Karpas-422 (cell line): ENCODE results near the gene CROCC. TPM values are rescaled to one million over a fixed set of nuclear protein-coding genes. Genes with fewer than 3 reads are reported as not detected.

Source experiments
- DNase-seq: peaks from one replicate; pipeline ENCODE4 v3.0.0-alpha.2; 2015
- H2AFZ ChIP-seq: fragments of 200-600 bp; sonication (generic); 2 replicates; pipeline ENCODE4 v1.6.1; 2014; ENCODE audit warnings: antibody characterized with exemption, low read length, mixed read lengths
- H3K27ac ChIP-seq: fragments of 200-600 bp; sonication (generic); 2 replicates; pipeline ENCODE4 v1.5.1; 2014; ENCODE audit warnings: mild to moderate bottlenecking, low read length, moderate library complexity
- H3K27me3 ChIP-seq: fragments of 200-600 bp; sonication (generic); 2 replicates; pipeline ENCODE4 v1.6.1; 2014; ENCODE audit warnings: low read length, mixed read lengths
- H3K36me3 ChIP-seq: fragments of 200-600 bp; sonication (generic); 2 replicates; pipeline ENCODE4 v1.6.1; 2014; ENCODE audit warnings: low read length, mixed read lengths; ENCODE audit not compliant: insufficient read depth
- H3K4me1 ChIP-seq: fragments of 200-600 bp; sonication (generic); 2 replicates; pipeline ENCODE4 v1.6.1; 2014; ENCODE audit warnings: mild to moderate bottlenecking, low read length, mixed read lengths
- H3K4me2 ChIP-seq: fragments of 200-600 bp; sonication (generic); 2 replicates; pipeline ENCODE4 v1.6.1; 2014; ENCODE audit warnings: low read length, low read depth, mild to moderate bottlenecking; ENCODE audit not compliant: poor library complexity, severe bottlenecking
- H3K4me3 ChIP-seq: fragments of 200-600 bp; sonication (generic); 2 replicates; pipeline ENCODE4 v1.5.1; 2014; ENCODE audit warnings: mild to moderate bottlenecking, antibody characterized with exemption, low read length, mixed read lengths
- H3K79me2 ChIP-seq: fragments of 200-600 bp; sonication (generic); 2 replicates; pipeline ENCODE4 v1.6.1; 2014; ENCODE audit warnings: mild to moderate bottlenecking, low read length, mixed read lengths
- H3K9ac ChIP-seq: fragments of 200-600 bp; sonication (generic); 2 replicates; pipeline ENCODE4 v1.6.0; 2014; ENCODE audit warnings: low read length
- H3K9me2 ChIP-seq: fragments of 200-600 bp; sonication (generic), shearing (Covaris generic); replicated peaks from 2 replicates; pipeline ENCODE4 v1.6.0; 2014; ENCODE audit warnings: mild to moderate bottlenecking, low read length, moderate library complexity; ENCODE audit not compliant: insufficient read depth
- H3K9me3 ChIP-seq: fragments of 300-700, 200-600 bp; sonication (generic); 2 replicates; pipeline ENCODE4 v1.6.1; 2014; ENCODE audit warnings: low read length, mixed read lengths
- H4K20me1 ChIP-seq: fragments of 200-600 bp; sonication (generic); 2 replicates; pipeline ENCODE4 v1.6.1; 2014; ENCODE audit warnings: mild to moderate bottlenecking, antibody characterized with exemption, low read length, low read depth; ENCODE audit not compliant: insufficient read depth
- total RNA-seq: library from RNA; depleted of rRNA; stranded (reverse); fragments of >200 nt; shearing (Covaris generic); gene quantifications from 2 replicates; pipeline ENCODE4 v1.2.3, GENCODE V29; 2014; ENCODE audit warnings: low replicate concordance

The CROCC gene
- total RNA-seq, 1 experiment from 2014 or later = 12.1 TPM

GRCh38 chr1:17005365-17005740 is 83.6 kb downstream of the CROCC start:
- peaks cover 7% of the 10 kb centered on the region for H3K4me1 ChIP-seq
- no peaks in the 10 kb centered on the region for H3K9me2 ChIP-seq
- no peaks in the 10 kb centered on the region for H3K36me3 ChIP-seq
- DNase-seq = no peak
- no peak overlapping the region for H3K9ac ChIP-seq
- H4K20me1 ChIP-seq = peaks cover 8% of the 10 kb centered on the region; the same call in 1 of the 2 replicates
- H2AFZ ChIP-seq = no peak overlapping the region
- no peak overlapping the region for H3K27ac ChIP-seq
- H3K4me3 ChIP-seq = no peak overlapping the region
- no peaks in the 10 kb centered on the region for H3K79me2 ChIP-seq
- H3K27me3 ChIP-seq = no peaks in the 10 kb centered on the region
- no peak overlapping the region for H3K4me2 ChIP-seq
- no peaks in the 10 kb centered on the region for H3K9me3 ChIP-seq

GRCh38 chr1:17007121-17007520 is 85.4 kb downstream of the CROCC start:
- Histone ChIP-seq H3K27ac (no peak overlapping the region), H3K4me3 (no peak overlapping the region)

GRCh38 chr1:17008208-17008855 is 86.6 kb downstream of the CROCC start:
- Histone ChIP-seq H3K9me3 (no peaks in the 10 kb centered on the region), H3K79me2 (no peaks in the 10 kb centered on the region), H3K27ac (no peak overlapping the region), H3K4me2 (no peak overlapping the region), H3K4me1 (peaks cover 22% of the 10 kb centered on the region), H3K36me3 (no peaks in the 10 kb centered on the region), H3K9ac (no peak overlapping the region), H3K27me3 (no peaks in the 10 kb centered on the region), H4K20me1 (peaks cover 15% of the 10 kb centered on the region; the same call in 1 of the 2 replicates), H3K4me3 (no peak overlapping the region), H2AFZ (no peak overlapping the region), H3K9me2 (no peaks in the 10 kb centered on the region)
- no peak for DNase-seq

More at GRCh38 chr1:17007121-17007520, 85.4 kb downstream of the CROCC start:
- H3K9me3 ChIP-seq = no peaks in the 10 kb centered on the region
- H4K20me1 ChIP-seq = peaks cover 15% of the 10 kb centered on the region; the same call in 1 of the 2 replicates
- H3K36me3 ChIP-seq = no peaks in the 10 kb centered on the region
- no peak for DNase-seq
- H3K9me2 ChIP-seq = no peaks in the 10 kb centered on the region
- H3K79me2 ChIP-seq = no peaks in the 10 kb centered on the region
- H2AFZ ChIP-seq = no peak overlapping the region
- no peaks in the 10 kb centered on the region for H3K27me3 ChIP-seq
- H3K4me1 ChIP-seq = peaks cover 19% of the 10 kb centered on the region
- H3K9ac ChIP-seq = no peak overlapping the region
- no peak overlapping the region for H3K4me2 ChIP-seq

GRCh38 chr1:17009706-17010105 is 88.0 kb downstream of the CROCC start:
- H3K4me3 ChIP-seq = no peak overlapping the region
- no peak overlapping the region for H3K9ac ChIP-seq
- H4K20me1 ChIP-seq = peaks cover 15% of the 10 kb centered on the region; the same call in 1 of the 2 replicates
- DNase-seq = no peak
- H3K9me3 ChIP-seq = no peaks in the 10 kb centered on the region
- no peak overlapping the region for H3K4me2 ChIP-seq
- no peak overlapping the region for H2AFZ ChIP-seq
- H3K4me1 ChIP-seq = peaks cover 22% of the 10 kb centered on the region
- no peaks in the 10 kb centered on the region for H3K36me3 ChIP-seq
- H3K27me3 ChIP-seq = no peaks in the 10 kb centered on the region
- H3K9me2 ChIP-seq = no peaks in the 10 kb centered on the region
- H3K79me2 ChIP-seq = no peaks in the 10 kb centered on the region
- no peak overlapping the region for H3K27ac ChIP-seq

- DNase-seq = no peak
- peaks cover 15% of the 10 kb centered on the region; the same call in 1 of the 2 replicates for H4K20me1 ChIP-seq
- H3K9me3 ChIP-seq = no peaks in the 10 kb centered on the region
- H3K4me2 ChIP-seq = peak overlapping the region; percentile 92
- peak overlapping the region; percentile 90 for H2AFZ ChIP-seq
- H3K36me3 ChIP-seq = no peaks in the 10 kb centered on the region
- no peaks in the 10 kb centered on the region for H3K9me2 ChIP-seq
- peaks cover 22% of the 10 kb centered on the region for H3K4me1 ChIP-seq
- H3K9ac ChIP-seq = peak overlapping the region; percentile 78
- H3K27ac ChIP-seq = no peak overlapping the region
- no peaks in the 10 kb centered on the region for H3K79me2 ChIP-seq
- H3K27me3 ChIP-seq = no peaks in the 10 kb centered on the region
- peak overlapping the region; percentile 96 for H3K4me3 ChIP-seq
Observed at GRCh38 chr1:17011092-17011438, 89.3 kb downstream of the CROCC start.

GRCh38 chr1:17011439-17012307 is 89.9 kb downstream of the CROCC start, which contains the start of gene ATP13A2:
Gene ATP13A2, minus strand, starts transcription at chr1:17011928. Its CDS starts 190 bp downstream, at chr1:17011738.
- H3K27ac ChIP-seq = no peak within 1 kb of the TSS

GRCh38 chr1:17012775-17013490 is 91.2 kb downstream of the CROCC start:
- Histone ChIP-seq H3K9me2 (no peaks in the 10 kb centered on the region), H3K36me3 (no peaks in the 10 kb centered on the region), H3K4me3 (no peak overlapping the region), H3K4me2 (no peak overlapping the region), H3K27ac (no peak overlapping the region), H3K4me1 (peaks cover 22% of the 10 kb centered on the region), H3K79me2 (no peaks in the 10 kb centered on the region), H3K9ac (no peak overlapping the region), H3K9me3 (no peaks in the 10 kb centered on the region), H3K27me3 (no peaks in the 10 kb centered on the region), H2AFZ (no peak overlapping the region), H4K20me1 (peaks cover 15% of the 10 kb centered on the region; the same call in 1 of the 2 replicates)
- DNase-seq = no peak

More at GRCh38 chr1:17011439-17012307, 89.9 kb downstream of the CROCC start, which contains the start of gene ATP13A2:
- Histone ChIP-seq H3K36me3 (no peaks in the 10 kb centered on the region), H3K9me3 (no peaks in the 10 kb centered on the region), H3K9ac (peak within 1 kb of the TSS; percentile 78), H3K79me2 (no peaks in the 10 kb centered on the region), H2AFZ (peak within 1 kb of the TSS; percentile 90), H3K4me3 (peak within 1 kb of the TSS; percentile 96), H3K27me3 (no peaks in the 10 kb centered on the region), H3K4me2 (peak within 1 kb of the TSS; percentile 92), H3K4me1 (peaks cover 22% of the 10 kb centered on the region), H4K20me1 (peaks cover 15% of the 10 kb centered on the region; the same call in 1 of the 2 replicates), H3K9me2 (no peaks in the 10 kb centered on the region)
- peak; percentile 95 for DNase-seq
